ENCODE measurements around the gene GORAB.

GORAB gene

GRCh38 chr1:170538687-170539086, 6.7 kb downstream of the GORAB start:
- no peak for DNase-seq

- no peak for DNase-seq
Measured at GRCh38 chr1:170539154-170539553, 7.2 kb downstream of the GORAB start.

GRCh38 chr1:170544624-170545023, 12.7 kb downstream of the GORAB start:
- DNase-seq = no peak

- DNase-seq = no peak
Measured at GRCh38 chr1:170545476-170545875, 13.5 kb downstream of the GORAB start.

GRCh38 chr1:170547255-170547654, 15.3 kb downstream of the GORAB start:
- no peak for DNase-seq

GRCh38 chr1:170548497-170548896, 16.5 kb downstream of the GORAB start:
- DNase-seq = no peak

GRCh38 chr1:170555370-170555769, 23.4 kb downstream of the GORAB start:
- no peak for DNase-seq

DNA sequence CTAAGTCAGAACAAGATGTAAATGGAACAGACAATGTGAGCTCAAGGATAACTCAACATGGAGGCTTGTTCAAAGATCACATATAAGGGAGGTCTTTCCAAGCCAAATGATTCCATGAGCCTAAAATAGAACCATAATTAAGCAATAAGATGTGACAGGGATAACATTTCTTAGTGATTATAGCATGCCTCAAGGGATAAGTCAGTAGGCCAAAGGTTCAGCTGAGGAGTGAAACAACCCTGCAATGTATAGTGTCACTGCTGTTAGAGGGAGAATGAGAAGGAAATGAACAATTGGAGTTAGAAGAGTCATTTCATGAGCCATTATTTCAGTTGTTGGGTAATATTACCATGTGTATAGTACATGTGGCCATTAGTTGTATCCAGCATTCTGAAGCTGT, 25.0 kb downstream of the GORAB start:
- DNase-seq = no peak

DNA sequence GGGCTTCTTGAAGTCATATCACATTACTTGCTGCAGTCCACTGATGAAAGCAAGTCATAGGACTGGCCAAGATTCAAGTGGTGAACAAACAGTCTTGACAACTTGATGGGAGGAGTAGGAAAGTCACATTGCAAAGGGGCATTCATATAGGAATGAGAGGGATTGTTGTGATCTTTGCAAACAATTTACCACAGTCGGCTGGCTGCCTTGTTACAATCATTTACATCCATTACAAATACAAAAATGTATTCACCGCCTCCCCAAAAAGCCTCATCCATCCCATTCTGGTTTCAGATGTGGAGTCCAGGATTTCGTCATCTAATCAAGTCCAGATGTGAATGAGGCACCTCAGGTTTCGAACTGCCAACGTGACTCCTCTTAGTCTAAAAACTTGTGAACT, 26.8 kb downstream of the GORAB start:
- no peak for DNase-seq

GRCh38 chr1:170559166-170559565, 27.2 kb downstream of the GORAB start:
- DNase-seq = peak; percentile 5

DNA sequence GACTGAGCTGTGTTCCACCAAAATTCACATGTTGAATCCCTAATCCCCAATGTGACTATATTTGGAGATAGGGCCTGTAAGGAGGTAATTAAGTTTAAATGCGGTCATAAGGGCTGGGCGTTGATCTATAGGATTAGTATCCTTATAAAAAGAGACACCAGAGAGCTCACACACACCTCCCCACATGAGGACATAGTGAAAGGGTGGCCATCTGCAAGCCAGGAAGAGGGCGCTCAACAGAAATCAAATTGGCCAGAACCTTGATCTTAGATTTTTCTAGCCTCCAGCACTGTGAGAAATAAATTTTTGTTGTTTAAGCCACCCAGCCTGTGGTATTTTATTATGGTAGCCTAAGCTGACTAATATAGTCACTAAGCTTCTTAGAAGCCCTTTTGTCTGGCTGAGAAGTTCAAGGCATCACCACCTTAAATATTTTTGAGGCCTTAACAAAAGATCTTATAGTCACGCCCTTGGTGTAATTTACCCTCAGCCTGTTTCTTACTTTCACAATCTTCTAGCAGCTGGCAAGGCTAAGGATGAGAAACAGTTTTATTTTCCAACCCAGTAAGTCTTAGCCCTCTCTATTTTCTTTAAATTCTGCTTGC, 28.8 kb downstream of the GORAB start:
- DNase-seq = no peak

- DNase-seq = peak; percentile 24
Measured at GRCh38 chr1:170562646-170563338, 30.8 kb downstream of the GORAB start.

DNA sequence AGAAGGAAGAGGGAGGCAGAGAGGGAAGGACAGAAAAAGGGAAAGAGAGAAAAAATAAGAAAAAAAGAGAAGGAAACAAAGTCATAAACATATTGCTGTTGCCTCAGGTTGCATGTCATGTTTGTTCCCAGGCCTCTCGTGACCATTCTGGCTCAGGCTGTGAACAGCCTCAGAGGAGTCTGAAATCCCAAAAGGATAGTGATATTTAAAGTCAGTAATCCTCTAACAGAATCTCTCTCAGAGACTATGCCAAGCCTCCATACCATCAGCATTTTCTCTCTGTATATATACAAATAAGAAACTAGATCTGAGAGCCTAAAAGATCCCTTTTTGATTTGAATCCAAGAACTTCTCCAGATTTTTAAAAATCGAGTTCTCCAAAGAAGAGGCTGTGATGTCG, 35.2 kb downstream of the GORAB start:
- DNase-seq = no peak

DNA sequence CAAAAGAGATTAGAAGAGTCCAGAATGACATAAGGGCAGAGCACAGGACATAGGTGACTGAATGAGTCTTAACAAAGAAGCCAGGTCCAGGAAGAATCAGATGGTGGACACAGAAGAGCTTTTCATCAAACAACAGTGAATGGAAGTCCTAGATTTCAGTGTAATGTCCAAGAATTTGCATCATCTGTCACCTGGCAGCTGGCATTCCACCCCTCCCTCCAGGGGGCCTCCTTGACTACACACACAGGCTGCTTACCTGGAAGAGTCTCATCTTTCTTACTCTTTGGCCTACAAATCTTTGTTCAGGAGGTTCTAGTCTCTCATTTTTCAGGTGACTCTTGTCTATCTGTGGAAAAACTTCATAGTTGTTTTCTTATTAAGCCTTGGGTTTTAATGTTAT, 36.2 kb downstream of the GORAB start:
- no peak for DNase-seq

- no peak for DNase-seq
Measured at GRCh38 chr1:170576980-170577379, 45.0 kb downstream of the GORAB start.

DNA sequence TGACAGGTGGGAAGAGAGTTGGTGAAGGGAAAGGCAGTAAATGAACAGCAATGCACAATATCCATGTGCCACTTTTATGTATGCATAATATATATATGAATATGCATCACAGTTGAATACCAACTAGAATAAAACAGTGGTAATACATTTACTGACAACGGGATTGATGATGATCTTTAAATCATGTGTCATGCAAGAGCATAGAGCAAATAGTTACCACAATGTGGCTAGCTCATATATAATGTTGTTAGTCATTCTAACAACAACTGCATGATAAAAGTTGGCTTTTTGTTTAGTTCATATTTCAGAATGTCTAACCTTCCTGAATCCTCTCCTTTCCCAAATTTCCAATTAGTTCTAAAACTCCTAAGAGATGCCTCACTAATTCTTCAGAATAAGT, 46.4 kb downstream of the GORAB start:
- no peak for DNase-seq

DNA sequence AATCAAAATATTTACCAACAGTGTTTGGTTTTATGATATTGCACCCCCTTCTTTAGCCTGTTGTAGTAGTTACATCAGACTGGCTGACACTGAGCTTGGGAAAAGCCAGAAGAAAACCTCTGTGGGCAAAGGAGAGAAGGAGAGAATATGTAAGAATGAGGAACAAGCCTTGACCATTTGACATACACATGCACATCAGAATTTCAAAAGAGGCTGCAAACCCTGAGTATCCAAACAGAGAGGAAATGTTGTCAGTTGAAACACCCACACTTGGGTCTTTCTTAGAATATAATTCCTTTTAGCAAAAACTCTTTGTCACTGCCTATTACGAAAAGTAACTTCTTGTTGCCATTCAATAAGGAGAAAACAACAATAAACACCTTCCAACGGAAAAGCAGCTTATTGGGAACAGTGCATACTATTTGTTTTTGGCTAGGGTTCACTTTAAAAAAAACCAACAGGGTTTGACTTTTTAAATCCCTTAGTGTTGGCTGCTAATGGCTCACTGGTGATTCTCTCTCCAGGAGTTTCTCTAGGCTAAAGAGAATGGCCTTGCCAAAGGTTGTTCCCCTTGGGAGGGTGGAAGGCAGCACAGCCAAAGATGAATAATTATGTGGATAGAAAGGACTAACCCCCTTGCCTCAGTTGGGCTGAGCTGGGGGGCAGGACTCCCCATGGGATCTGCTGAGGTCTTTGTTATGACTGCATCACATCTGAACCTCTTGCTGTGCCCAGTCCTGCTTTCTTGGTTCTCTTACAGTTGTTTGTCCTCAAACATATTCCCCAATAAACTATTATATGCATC, 48.9 kb downstream of the GORAB start:
- peak; percentile 87 for DNase-seq

- no peak for DNase-seq
Measured at GRCh38 chr1:170583186-170583585, 51.2 kb downstream of the GORAB start.

DNA sequence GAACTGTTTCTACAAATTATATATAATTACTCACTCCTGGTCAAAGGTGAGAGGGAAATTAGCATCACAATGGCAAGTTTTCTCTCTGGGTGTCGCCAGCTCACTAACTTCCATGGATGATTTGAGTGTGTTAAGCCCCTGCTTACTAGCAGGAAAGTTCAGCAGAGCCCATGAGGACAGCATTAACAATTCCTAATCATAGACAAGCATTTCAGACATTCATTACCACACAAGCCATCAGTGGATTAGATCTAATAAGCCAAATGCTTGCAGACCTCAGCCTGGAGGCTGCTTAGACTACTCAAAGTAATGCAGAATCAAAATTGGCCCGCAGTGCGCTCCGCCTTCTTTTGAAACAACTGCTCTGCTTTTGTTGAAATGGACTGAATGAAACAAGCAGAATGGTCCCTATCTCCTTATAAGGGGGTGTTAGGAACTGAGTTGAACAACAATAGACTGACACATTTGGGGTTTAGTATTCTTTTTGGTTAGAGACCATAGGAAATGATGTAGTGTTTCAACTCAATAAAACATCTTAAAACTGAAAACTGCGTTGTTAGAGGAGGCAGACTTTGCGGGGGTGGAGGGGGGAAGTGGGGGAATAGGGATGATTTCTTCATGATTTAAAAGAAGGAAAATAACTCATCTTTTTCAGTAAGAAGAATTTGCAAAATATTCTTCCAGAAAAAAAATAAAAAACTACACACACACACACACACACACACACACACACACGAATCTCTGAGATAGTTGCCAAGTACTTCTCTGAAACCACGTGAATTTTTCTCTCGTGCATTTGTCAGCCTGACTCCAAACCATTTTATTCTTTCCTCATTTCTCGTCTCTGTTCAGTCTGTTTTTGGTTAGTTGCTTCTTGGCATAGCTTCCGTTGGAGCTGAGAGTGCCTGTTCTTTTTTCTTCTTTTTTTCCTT, 54.6 kb downstream of the GORAB start:
- DNase-seq = no peak

- no peak for DNase-seq
Measured at GRCh38 chr1:170587253-170587593, 55.3 kb downstream of the GORAB start.

DNA sequence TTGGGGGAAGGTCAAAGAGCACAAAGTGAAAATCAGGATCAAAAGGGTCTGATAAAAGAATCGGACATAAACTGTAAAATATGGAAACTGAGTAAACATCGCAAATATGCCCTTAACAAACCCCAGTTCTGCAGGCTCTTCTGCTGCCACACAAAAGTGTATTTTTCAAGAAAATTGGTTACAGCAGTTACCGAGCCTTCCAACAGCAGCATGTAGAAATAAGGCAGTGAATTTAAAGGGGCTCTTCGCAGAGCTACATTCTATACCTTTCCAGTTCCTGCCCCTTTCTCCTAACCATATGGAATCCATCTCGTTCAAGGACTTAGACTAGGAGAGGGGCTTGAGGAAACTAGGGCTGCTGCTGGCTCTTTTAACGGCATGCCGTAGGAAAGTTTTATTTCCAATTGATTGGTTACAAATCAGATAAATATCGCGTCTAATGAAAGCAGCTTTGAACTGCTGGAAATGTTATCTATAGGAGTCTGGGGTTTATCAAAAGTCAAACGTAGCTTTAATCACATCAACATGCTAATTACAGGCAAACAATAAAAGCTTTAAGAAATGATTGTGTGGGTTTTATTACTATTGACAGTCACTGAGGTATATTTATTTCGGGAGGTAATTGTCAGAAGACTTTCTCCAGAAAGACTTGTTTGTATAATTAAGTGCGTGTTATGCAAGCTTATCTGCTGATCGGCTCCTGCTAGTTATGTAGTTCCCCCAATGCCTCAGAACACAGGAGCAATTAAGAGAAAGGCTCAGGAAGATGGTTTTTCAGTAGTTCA, 59.1 kb downstream of the GORAB start:
- no peak for DNase-seq

DNA sequence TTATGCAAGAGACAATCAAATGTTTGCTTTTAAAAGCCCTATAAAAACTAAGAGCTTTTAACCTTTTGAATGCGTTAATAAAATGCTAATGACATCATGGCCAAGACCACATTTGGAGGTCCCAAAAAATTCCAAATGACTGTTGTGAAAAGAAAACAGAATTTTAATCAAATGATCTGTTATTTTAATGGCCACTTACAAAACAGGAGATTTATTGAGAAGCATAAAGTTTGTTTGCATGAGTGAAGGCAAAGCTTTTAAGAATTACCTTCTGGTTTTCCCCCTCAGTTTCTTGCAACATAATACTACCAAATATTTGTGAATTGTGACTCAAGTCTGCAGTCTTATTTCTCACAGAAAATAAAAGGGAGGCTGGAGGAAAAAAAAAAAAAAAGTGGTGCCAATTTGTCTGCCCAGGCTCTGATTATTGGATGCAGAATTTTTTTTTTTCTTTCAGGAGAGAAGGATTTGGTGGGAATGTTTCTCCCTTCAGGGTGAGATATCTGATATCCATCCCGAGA, 60.7 kb downstream of the GORAB start:
- DNase-seq = no peak
